Measurements from ENCODE around the gene KCNJ4.
"Not testable (repeated sequence)": the region's sequence is repeated elsewhere in the genome, so short reads cannot be mapped to it uniquely, and the experiment has no call there.

KCNJ4 gene

DNA sequence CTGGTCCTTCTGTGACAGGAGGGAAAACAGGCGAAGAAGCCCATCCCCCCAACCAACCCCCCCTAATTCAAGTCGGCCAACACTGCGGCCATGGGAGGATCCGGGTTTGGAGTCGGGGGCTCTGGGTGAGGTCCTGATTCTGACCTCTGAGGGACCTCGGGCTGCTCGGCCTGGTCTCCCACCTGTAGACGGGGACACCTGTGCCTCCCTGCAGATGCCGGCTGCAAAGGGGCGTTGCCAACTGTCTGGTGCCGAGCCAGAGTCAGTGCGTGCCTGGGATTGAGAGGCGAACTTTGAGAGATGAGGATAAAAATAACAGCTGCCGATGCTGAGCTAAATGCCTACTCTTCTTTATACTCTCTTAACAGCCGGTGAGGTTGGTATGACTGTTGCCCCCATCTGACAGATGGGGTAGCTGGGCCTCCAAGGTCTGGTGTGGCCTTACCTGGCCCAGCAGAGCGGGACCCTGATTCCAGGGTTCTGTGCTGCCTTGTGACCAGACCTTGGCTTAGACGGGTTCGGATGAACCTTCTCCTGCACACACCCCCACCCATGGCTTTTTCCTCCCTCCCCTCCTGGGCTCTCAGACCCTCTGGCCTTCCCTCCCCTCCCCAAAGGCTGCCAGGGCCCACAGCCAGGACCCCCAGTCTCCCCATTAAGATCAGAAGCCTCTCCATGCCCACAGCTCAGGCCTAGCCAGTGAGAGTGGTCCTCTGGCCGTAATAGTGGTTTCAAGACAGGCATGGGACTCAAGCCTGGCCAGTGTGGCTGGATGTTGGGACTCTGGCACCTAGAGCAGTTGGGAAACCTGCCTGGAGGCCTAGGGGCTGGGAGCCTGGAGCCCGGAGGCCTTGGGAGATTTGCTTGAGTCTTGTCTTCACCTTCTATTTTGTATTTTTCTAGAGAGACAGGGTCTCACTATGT lies 41.7 kb downstream of the KCNJ4 start:
- no peak overlapping the region for H3K4me3 ChIP-seq (replicated peaks; ENCODE audit: low read depth, low read length)
- no peak for DNase-seq (ENCODE audit: low read depth)
- TF ChIP-seq, protein P1, sequence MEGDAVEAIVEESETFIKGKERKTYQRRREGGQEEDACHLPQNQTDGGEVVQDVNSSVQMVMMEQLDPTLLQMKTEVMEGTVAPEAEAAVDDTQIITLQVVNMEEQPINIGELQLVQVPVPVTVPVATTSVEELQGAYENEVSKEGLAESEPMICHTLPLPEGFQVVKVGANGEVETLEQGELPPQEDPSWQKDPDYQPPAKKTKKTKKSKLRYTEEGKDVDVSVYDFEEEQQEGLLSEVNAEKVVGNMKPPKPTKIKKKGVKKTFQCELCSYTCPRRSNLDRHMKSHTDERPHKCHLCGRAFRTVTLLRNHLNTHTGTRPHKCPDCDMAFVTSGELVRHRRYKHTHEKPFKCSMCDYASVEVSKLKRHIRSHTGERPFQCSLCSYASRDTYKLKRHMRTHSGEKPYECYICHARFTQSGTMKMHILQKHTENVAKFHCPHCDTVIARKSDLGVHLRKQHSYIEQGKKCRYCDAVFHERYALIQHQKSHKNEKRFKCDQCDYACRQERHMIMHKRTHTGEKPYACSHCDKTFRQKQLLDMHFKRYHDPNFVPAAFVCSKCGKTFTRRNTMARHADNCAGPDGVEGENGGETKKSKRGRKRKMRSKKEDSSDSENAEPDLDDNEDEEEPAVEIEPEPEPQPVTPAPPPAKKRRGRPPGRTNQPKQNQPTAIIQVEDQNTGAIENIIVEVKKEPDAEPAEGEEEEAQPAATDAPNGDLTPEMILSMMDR (IDR thresholded peaks at IDR 0.05; ENCODE audit: low read length, missing control alignments), result no peak

GRCh38 chr22:38412435-38413084 lies 42.4 kb downstream of the KCNJ4 start:
- H3K4me3 ChIP-seq (replicated peaks; ENCODE audit: low read depth, low read length), result no peak overlapping the region
- TF ChIP-seq, protein P1 (IDR thresholded peaks at IDR 0.05; ENCODE audit: low read length, missing control alignments), result peak; percentile 34
- no peak for DNase-seq (ENCODE audit: low read depth)

DNA sequence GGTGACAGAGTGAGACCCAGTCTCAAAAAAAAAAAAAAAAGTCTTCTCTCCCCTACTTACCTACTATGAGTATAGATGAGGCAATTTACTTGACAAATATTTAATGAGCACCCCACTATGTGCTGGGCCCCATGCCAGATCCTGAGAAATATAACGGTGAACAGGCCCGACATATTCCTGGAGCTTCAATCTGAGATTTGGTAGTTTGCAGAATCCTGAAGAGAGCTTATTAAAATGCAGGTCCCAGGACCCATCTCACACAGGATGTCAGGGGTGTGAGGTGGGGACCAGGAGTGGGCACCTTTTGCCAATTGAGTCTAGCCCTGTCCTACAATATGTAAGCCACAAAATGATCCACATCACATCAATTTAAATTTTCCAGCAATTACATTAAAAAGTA lies 44.0 kb downstream of the KCNJ4 start:
- DNase-seq (ENCODE audit: low read depth), result no peak
- TF ChIP-seq, protein P1 (IDR thresholded peaks at IDR 0.05; ENCODE audit: low read length, missing control alignments), result no peak
- no peak overlapping the region for H3K4me3 ChIP-seq (replicated peaks; ENCODE audit: low read depth, low read length)

DNA sequence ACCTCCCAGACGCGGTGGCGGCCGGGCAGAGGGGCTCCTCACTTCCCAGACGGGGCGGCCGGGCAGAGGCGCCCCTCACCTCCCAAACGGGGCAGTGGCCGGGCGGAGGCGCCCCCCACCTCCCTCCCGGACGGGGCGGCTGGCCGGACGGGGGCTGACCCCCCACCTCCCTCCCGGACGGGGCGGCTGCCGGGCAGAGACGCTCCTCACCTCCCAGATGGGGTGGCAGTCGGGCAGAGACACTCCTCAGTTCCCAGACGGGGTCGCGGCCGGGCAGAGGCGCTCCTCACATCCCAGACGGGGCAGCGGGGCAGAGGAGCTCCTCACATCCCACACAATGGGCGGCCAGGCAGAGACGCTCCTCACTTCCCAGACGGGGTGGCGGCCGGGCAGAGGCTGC lies 45.1 kb downstream of the KCNJ4 start:
- H3K4me3 ChIP-seq (replicated peaks; ENCODE audit: low read depth, low read length); DNase-seq (ENCODE audit: low read depth): not testable (repeated sequence)

- TF ChIP-seq, protein P1 (IDR thresholded peaks at IDR 0.05; ENCODE audit: low read length, missing control alignments), result no peak
- no peak overlapping the region for H3K4me3 ChIP-seq (replicated peaks; ENCODE audit: low read depth, low read length)
- DNase-seq (ENCODE audit: low read depth), result peak; percentile 35
Measured at GRCh38 chr22:38406617-38407016, 48.4 kb downstream of the KCNJ4 start.

DNA sequence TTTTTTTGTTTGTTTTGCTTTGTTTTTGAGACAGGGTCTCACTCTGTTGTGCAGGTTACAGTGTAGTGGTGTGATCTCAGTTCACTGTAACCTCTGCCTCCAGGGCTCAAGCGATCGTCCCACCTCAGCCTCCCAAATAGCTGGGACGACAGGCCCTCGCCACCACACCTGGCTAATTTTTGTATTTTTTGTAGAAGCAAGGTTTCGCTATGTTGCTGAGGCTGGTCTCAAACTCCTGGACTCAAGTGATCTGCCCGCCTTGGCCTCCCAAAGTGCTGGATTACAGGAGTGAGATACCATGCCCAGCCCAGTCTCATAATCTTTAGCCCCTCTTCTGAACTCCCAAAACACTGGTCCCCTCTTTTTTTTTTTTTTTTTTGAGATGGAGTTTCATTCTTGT lies 50.6 kb downstream of the KCNJ4 start:
- no peak for DNase-seq (ENCODE audit: low read depth)
- no peak overlapping the region for H3K4me3 ChIP-seq (replicated peaks; ENCODE audit: low read depth, low read length)
- TF ChIP-seq, protein P1 (IDR thresholded peaks at IDR 0.05; ENCODE audit: low read length, missing control alignments), result no peak

DNA sequence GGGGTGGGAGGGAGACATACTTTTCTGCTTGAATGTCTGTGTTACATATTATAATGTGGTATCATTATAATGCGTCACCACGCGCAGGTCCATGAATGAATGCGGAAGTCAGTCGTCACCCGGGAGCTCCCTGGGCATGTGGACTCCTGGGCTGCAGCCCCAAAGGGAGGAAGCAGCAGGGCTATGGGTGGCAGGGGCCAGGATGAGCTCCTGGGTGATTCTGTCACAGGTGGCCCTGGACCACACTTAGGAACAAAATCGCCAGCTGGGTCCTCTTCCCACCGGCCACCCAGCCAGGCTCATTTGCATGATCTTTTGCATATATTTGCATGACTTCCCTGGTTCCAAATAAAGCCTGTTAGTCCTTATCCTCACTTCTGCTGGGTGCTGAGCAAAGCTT lies 51.2 kb downstream of the KCNJ4 start:
- H3K4me3 ChIP-seq (replicated peaks; ENCODE audit: low read depth, low read length), result no peak overlapping the region
- TF ChIP-seq, protein P1 (IDR thresholded peaks at IDR 0.05; ENCODE audit: low read length, missing control alignments), result no peak
- DNase-seq (ENCODE audit: low read depth), result no peak

Data from fibroblast of pulmonary artery (primary cell).